Ascending aorta (tissue), 2 donors: ENCODE data around the gene CD5L. TPM values are rescaled to one million over a fixed set of nuclear protein-coding genes. Genes with fewer than 3 reads are reported as not detected.

Experiments used
- DNase-seq, 2 donors: peaks; one replicate each; pipeline ENCODE4 v3.0.0-alpha.2; 2019; ENCODE audit warnings: low spot score in 2 of 2
- H3K27ac ChIP-seq, 2 donors: fragments of 200-600 bp; sonication (generic); one replicate each; pipeline ENCODE4 v1.5.1; 2016 to 2017; ENCODE audit warnings: mild to moderate bottlenecking in 1 of 2
- H3K27me3 ChIP-seq: fragments of 200-600 bp; sonication (generic); one replicate; pipeline ENCODE4 v1.5.1; 2017
- H3K36me3 ChIP-seq, 2 donors: fragments of 200-600 bp; sonication (generic); one replicate each; pipeline ENCODE4 v1.5.1; 2016
- H3K4me1 ChIP-seq, 2 donors: fragments of 200-600 bp; sonication (generic); one replicate each; pipeline ENCODE4 v1.5.1; 2016 to 2017; ENCODE audit warnings: mild to moderate bottlenecking in 1 of 2
- H3K4me3 ChIP-seq, 2 donors: fragments of 200-600 bp; sonication (generic); one replicate each; pipeline ENCODE4 v1.5.1; 2016 to 2017; ENCODE audit warnings: mild to moderate bottlenecking in 1 of 2
- H3K9me3 ChIP-seq, 2 donors: fragments of 200-600 bp; sonication (generic); one replicate each; pipeline ENCODE4 v1.5.1; 2016
- CTCF ChIP-seq, 3 experiments: fragments of 200-600 bp in 2 of 3; fragments of 450-650 bp in 1 of 3; sonication (generic) in 2 of 3; IDR thresholded peaks; one replicate each; pipeline ENCODE4 v1.5.1; 2016 to 2019; ENCODE audit warnings: antibody characterized with exemption in 3 of 3, mild to moderate bottlenecking in 1 of 3, moderate library complexity in 1 of 3
- intact Hi-C: fragments of 100-400 bp; cut with DNase I; formaldehyde crosslinking; loops from one replicate; pipeline ENCODE4 v1.15.1; 2023
- total RNA-seq: library from RNA; depleted of rRNA; stranded (reverse); fragments of >200 nt; gene quantifications from one replicate; pipeline ENCODE4 v1.1.0, GENCODE V29; 2016

Gene CD5L
- not detected for total RNA-seq

DNA sequence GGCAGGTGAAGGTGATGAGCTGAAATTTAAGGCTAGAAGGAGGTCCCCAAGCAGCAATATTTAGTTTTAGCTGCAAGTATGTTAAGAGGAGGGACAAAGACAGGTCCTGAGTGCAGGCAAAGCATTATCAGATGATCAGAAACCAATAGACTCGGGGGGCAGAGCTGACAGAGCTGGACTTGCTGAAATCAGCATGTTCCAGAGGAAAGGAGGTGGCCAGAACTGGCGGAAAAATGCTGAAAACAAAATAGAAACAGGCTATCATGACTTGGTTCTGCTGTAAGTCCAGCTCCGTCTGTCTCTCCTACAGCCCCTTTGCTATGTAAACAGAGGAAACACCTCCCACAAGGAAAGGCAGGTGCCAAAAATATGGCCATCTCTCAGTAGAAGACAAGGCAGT, at the start of gene CD5L:
Gene CD5L (minus strand): TSS at position 101 of the 400 bp plus-strand sequence. CDS start 107 bp downstream, outside the sequence.
- H3K36me3 ChIP-seq, result no peaks in the 10 kb centered on the region
- DNase-seq, result no peak
- TF ChIP-seq CTCF (IDR thresholded peaks at IDR 0.05), result no peak
- no peak within 1 kb of the TSS for H3K4me3 ChIP-seq
- no peaks in the 10 kb centered on the region for H3K4me1 ChIP-seq
- H3K27me3 ChIP-seq, result no peaks in the 10 kb centered on the region
- intact Hi-C loops, result no loop called here
- no peaks in the 10 kb centered on the region for H3K9me3 ChIP-seq
- H3K27ac ChIP-seq, result no peak within 1 kb of the TSS

- no peak overlapping the region for H3K27ac ChIP-seq
- no peaks in the 10 kb centered on the region for H3K36me3 ChIP-seq
- no peaks in the 10 kb centered on the region for H3K27me3 ChIP-seq
- no peaks in the 10 kb centered on the region for H3K4me1 ChIP-seq
- no peak for TF ChIP-seq CTCF (IDR thresholded peaks at IDR 0.05)
- DNase-seq, result no peak
- no peaks in the 10 kb centered on the region for H3K9me3 ChIP-seq
- H3K4me3 ChIP-seq, result no peak overlapping the region
- intact Hi-C loops, result no loop called here
Observed at GRCh38 chr1:157882580-157882979, 41.0 kb upstream of the CD5L start.

- H3K9me3 ChIP-seq, result no peaks in the 10 kb centered on the region
- no peaks in the 10 kb centered on the region for H3K36me3 ChIP-seq
- H3K4me3 ChIP-seq, result no peak overlapping the region
- no peak overlapping the region for H3K27ac ChIP-seq
- H3K27me3 ChIP-seq, result no peaks in the 10 kb centered on the region
- intact Hi-C loops, result no loop called here
- H3K4me1 ChIP-seq, result no peaks in the 10 kb centered on the region
- DNase-seq, result no peak
- TF ChIP-seq CTCF (IDR thresholded peaks at IDR 0.05), result no peak
Observed at GRCh38 chr1:157880621-157881020, 39.0 kb upstream of the CD5L start.

GRCh38 chr1:157878059-157878458, 36.5 kb upstream of the CD5L start:
- peak in 1 of 3 experiments; percentile 12 for TF ChIP-seq CTCF (IDR thresholded peaks at IDR 0.05)
- H3K27ac ChIP-seq, result no peak overlapping the region
- no peaks in the 10 kb centered on the region for H3K36me3 ChIP-seq
- no peaks in the 10 kb centered on the region for H3K4me1 ChIP-seq
- intact Hi-C loops, result no loop called here
- H3K9me3 ChIP-seq, result no peaks in the 10 kb centered on the region
- H3K27me3 ChIP-seq, result no peaks in the 10 kb centered on the region
- no peak for DNase-seq
- H3K4me3 ChIP-seq, result no peak overlapping the region

DNA sequence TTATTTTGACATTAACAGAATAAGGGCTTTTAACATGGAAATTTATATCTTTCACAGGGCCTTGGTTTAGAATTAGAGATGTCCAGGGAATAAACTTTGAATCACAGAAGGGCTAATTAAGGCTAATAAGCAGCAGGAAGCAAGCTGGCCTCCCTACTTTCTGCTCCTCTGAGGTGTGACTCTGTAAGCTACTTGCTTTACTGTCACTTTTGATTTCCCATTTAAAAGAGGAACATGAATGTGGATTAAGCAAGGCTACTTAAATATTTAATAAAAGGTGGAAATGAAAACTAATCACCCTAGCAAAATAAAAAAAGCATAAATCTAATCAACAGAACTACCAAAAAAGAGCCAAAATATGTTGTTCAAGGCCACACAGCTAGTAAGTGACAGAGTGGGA, 28.9 kb upstream of the CD5L start:
- Histone ChIP-seq H3K4me1 (no peaks in the 10 kb centered on the region), H3K9me3 (no peaks in the 10 kb centered on the region), H3K27me3 (no peaks in the 10 kb centered on the region), H3K27ac (no peak overlapping the region), H3K36me3 (no peaks in the 10 kb centered on the region), H3K4me3 (no peak overlapping the region)
- intact Hi-C loops, result no loop called here
- TF ChIP-seq CTCF (IDR thresholded peaks at IDR 0.05), result no peak
- no peak for DNase-seq

GRCh38 chr1:157868654-157869053, 27.0 kb upstream of the CD5L start:
- no peaks in the 10 kb centered on the region for H3K4me1 ChIP-seq
- H3K27ac ChIP-seq, result no peak overlapping the region
- no peak for DNase-seq
- intact Hi-C loops, result no loop called here
- no peaks in the 10 kb centered on the region for H3K36me3 ChIP-seq
- no peaks in the 10 kb centered on the region for H3K27me3 ChIP-seq
- H3K9me3 ChIP-seq, result no peaks in the 10 kb centered on the region
- no peak overlapping the region for H3K4me3 ChIP-seq
- TF ChIP-seq CTCF (IDR thresholded peaks at IDR 0.05), result no peak
